Fibroblast of skin of left quadriceps (primary cell): ENCODE results near the gene CDH23.

Experiments
- DNase-seq, 2 experiments: peaks; one replicate each; pipeline ENCODE4 v3.0.0-alpha.2; 2013; ENCODE audit warnings: low read depth in 2 of 2

Gene CDH23

DNA sequence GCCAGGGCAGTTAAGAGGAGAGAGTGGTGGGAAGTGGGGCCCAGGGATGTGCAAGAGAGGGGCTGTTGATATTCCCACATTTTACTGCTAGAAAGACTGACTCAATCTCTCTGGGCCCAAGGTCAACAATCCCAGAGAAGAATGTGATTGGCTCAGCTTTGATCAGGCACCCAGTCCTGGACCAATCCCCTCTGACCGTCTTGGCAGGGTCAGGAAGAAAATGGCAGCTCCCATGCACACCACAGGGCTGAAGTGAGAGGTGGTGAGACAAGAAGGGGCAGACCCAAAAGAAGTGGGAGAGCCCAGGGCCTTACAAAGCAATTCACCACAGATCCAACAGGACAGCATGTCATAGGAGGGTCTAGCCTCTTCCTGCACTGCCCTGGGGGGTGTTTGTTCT is 326.1 kb downstream of the CDH23 start:
- no peak for DNase-seq

GRCh38 chr10:71723311-71723710 is 326.6 kb downstream of the CDH23 start:
- DNase-seq, result no peak

- no peak for DNase-seq
These were observed 327.8 kb downstream of the CDH23 start for GRCh38 chr10:71724539-71724938.

- no peak for DNase-seq
These were observed 328.5 kb downstream of the CDH23 start for GRCh38 chr10:71725249-71725648.

DNA sequence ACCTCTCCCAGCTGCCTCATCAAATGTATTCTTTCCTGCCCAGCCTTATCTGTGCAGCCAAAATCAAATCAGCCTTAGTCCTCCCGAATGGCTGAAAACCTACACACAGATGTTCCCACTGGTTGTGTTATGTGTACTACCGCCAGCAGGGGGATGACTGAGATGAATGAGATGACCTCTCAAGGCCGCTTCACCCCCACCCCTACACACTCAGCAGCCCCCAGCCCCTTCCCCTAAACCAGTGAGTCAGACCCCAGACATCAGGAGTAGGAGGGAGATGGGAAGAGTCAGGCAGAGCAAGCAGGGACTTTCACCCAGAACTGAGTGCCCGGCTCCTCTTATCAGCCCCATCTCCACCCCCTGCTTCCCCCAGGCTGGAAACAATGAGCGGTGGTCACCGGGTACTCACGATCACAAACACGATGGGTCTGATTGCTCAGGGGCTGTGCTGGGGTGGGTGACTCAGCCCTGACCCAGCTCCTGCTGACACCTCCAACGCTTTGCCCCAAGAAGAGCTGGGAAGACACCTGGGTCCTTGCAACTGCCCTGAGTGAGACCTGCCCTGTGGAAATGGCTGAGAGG is 329.4 kb downstream of the CDH23 start:
- DNase-seq, result no peak

DNA sequence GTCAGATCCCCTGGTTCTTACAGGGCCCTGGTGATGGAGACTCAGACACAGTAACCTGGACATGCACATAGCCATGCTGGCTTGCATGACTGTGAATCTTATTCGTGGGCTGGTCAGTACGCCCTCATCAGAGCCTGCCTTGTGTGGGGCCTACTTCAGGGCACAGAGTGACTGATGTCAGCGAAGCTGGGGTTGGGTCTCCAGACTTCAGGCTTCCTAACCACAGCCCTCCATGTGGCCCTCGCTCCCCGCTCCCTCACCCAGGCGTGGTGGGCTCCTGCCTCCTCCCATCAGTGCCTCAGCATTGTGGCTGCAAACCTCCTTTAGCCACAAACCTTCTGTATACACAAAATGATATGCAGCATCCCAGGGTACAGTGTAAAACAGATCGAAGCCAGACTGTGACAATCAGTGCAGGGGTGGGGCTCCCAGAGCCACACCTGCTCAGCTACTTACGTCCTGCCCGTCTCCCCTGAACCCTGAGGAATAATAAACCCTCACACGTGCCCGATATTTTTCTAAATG is 329.9 kb downstream of the CDH23 start:
- no peak for DNase-seq

GRCh38 chr10:71727105-71727737 is 330.5 kb downstream of the CDH23 start:
- DNase-seq, result no peak

GRCh38 chr10:71727738-71728737 is 331.3 kb downstream of the CDH23 start:
- DNase-seq, result no peak

- DNase-seq, result no peak
These were observed 332.5 kb downstream of the CDH23 start for GRCh38 chr10:71729161-71729636.

DNA sequence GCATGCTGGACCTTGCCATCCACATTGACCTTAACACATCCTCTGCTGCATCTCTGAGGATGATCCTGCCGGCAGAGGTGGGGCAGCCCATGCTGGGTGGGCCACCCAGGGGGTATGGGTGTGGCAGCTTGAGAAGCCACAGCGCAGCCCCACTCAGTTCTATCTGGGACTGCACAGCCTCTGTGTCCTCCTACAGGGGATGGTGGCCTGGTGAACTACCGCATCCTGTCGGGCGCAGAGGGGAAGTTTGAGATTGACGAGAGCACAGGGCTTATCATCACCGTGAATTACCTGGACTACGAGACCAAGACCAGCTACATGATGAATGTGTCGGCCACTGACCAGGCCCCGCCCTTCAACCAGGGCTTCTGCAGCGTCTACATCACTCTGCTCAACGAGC is 335.1 kb downstream of the CDH23 start:
- DNase-seq, result no peak

GRCh38 chr10:71734797-71735196 is 338.1 kb downstream of the CDH23 start:
- no peak for DNase-seq

GRCh38 chr10:71735709-71736569 is 339.2 kb downstream of the CDH23 start:
- no peak for DNase-seq

DNA sequence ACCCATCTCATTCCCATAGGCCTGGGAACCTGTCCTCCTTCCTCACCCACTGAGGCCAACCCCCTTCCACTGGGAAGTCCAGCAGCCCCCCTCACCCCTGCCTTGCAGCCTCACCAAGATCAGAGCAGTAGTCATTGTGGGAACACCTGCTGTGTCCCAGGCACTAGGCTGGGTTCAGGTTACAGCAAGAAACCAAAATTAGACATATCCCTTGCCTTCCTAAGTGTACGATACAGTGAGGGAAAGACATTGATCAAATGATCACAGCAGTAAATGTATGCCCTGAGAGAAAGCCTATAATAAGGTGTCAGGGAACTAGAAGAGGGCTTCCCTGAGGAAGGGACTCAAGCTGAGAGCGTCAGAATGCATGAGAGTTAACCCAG is 339.8 kb downstream of the CDH23 start:
- DNase-seq, result no peak

DNA sequence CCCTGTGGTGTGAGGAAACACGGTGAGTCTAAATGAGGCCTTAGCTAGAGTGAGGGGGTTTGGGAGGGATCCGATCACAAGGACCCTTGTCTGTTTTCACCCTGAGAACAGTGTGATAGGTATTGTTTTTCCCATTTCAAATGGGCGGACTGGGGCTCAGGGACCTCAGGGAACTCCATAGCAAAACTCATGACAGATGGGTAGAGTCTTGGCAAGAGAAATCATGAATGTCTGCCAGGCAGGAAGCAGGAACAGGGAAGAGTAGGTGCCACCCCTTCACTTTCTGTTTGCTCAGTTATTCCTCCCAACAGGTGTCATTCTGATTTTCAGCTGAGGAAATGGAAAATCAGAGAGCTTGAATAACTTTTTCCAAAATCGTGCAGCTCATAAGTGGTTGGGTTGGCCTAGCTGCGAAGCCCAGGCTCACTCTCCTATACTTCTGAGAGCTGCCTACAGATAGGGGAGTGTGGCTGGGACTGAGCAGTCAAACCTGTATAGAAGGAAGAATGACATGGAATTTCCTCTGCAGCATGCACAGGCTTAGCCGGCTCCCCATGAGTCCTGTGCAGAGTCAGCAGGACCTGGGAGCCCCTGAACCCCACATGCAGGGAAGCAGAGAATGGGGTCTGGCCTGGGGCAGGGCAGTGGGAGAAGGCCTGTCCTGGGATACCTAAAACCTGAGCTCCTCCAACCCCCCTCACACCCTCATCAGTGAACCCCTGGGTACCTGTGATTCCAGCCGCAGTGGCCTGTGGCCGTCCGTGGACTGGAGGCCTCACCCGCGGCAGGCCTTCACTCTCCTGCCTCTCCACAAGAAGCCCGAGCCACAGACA is 340.5 kb downstream of the CDH23 start:
- DNase-seq, result no peak

DNA sequence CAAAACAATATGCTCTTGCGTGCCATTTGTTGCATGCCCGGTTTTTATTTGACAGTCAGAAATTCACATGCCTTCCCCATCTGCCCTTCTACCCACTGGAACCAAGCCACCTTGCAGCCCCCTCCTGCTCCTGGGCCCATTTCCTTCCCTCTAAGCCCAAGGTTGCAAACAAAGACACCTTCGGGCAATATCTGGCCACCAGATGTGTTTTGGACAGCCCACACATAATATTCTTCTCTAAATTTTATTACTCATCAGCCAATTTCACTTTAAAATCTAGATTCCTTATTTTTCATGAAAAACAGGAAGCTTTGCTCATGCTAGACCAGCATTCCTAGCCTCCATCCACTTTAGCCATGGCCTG is 341.1 kb downstream of the CDH23 start:
- peak in 1 of 2 experiments; percentile 20 for DNase-seq

DNA sequence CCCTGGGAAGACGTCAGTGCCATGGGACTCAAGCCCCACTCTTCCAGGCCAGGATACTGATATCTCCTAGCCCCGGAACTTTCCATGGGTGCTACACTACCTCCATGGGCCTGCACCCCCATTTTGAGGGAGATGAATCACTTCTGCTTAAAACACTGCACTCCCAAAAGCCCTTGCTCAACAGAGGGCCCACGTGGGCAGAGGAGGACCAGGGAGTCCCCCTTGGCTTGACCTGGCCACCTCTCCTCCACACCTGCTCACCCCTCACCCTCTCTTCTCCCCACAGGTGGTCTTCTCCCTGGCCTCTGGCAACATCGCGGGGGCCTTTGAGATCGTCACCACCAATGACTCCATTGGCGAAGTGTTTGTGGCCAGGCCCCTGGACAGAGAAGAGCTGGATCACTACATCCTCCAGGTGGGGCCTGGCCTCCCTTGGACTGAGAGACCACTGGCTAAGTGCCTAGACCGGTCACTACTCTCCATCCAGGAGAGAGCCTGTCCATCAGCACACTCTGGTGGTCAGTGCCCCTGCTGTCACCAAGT is 342.7 kb downstream of the CDH23 start:
- no peak for DNase-seq

DNA sequence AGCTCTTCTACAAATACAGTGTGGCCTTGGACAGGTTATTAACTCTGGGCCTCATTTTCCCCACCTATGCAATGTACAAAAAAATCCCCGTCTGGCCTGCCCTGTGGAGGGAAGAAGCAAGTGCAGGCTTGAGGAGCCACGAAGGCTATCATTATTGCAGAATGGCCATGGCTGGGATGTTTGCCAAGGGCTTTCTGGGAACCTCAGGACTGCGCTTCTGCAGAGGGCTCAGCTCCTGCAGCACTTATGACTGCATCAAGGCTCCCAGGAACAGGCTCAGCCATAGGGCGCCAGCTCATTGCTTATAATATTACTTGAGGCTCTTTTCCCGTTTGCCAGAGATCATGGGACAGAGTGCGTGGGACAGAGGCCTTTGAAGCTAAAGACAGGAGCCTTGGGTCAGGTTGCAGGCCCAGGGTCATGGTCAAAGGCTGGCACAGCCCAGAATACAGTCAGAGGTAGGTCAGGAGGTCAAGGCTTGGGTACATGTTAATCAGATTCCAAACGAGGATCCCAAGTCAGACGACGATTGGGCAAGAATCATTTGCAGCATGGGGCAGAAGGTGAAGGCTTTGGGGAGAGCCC is 343.4 kb downstream of the CDH23 start:
- DNase-seq, result no peak

- DNase-seq, result no peak
These were observed 344.3 kb downstream of the CDH23 start for GRCh38 chr10:71741029-71741428.

DNA sequence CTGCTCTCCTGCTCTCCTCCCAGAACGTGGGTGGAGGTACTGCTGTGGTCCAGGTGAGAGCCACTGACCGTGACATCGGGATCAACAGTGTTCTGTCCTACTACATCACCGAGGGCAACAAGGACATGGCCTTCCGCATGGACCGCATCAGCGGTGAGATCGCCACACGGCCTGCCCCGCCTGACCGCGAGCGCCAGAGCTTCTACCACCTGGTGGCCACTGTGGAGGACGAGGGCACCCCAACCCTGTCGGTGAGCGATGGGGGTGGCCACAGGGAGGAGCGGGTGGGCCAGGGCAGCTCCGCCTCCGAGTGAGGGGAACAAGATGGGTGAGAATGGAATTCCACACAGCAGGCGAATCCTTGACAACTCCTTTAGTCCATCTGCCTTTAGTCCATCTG is 345.0 kb downstream of the CDH23 start:
- no peak for DNase-seq
